HG03045 (cell line): Measurements from ENCODE around the gene FMN1.

ENCODE experiments used
- ATAC-seq: cut with Tn5 transposase; IDR thresholded peaks from one replicate; pipeline ENCODE4 v1.9.1; 2021; ENCODE audit warnings: mild to moderate bottlenecking, moderate library complexity; ENCODE audit not compliant: unreplicated experiment

Gene FMN1

DNA sequence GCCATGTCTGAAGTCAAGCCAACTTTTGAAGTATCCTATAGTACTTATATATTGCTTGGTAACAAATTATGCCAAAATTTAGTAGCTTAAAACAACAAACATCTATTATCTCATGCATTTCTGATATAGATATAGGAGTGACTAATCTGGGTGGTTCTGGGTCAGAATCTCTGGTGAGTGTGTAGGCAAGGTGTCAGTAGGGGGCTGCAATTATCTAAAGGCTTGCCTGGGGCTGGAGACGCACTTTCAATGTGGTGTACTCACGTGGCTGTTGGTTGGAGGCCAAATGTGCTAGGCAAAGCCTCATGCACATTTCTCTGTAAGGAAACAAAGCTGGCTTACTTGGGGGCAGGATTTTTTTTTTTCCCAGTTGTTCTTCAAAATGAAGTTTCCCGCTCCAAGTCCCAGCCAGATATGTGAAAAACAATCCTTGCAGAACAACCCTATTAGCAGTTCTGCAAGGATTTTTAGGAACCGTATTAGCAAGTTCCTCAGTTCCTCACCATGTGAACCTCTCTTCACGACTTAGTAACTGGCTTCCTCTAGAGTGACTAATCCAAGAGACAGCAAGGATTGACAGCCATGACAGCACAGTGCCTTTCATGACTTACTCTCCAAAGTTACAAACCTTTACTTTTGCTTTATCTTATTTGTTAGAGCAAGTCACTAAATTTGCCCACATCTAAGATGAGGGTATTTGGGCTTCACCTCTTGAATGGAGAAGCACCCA is 450.9 kb downstream of the FMN1 start:
- no peak for ATAC-seq

GRCh38 chr15:32739522-32740063 is 454.9 kb downstream of the FMN1 start:
- ATAC-seq, result no peak

- ATAC-seq, result no peak
Observed at GRCh38 chr15:32738666-32739065, 455.8 kb downstream of the FMN1 start.

- ATAC-seq, result no peak
Observed at GRCh38 chr15:32737304-32737703, 457.2 kb downstream of the FMN1 start.

GRCh38 chr15:32736701-32737061 is 457.8 kb downstream of the FMN1 start:
- no peak for ATAC-seq

- ATAC-seq, result no peak
Observed at GRCh38 chr15:32735989-32736700, 458.4 kb downstream of the FMN1 start.

DNA sequence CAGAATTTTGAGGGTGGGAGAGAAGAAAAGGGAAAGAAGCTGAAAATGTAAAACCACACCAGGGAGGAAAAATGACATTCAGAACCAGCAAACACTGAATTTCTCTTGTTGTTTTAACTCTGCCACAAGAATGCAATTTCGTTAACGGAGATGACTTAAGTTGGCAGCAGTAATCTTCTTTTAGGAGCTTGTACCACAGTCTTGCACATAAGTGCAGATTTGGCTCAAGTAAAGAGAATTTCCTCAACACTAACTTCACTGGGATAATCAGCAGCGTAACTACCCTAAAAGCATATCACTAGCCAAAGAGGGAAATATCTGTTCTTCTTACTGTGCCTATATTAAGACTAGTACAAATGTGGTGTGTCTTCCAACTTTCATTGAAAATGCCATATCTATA is 461.2 kb downstream of the FMN1 start:
- no peak for ATAC-seq

DNA sequence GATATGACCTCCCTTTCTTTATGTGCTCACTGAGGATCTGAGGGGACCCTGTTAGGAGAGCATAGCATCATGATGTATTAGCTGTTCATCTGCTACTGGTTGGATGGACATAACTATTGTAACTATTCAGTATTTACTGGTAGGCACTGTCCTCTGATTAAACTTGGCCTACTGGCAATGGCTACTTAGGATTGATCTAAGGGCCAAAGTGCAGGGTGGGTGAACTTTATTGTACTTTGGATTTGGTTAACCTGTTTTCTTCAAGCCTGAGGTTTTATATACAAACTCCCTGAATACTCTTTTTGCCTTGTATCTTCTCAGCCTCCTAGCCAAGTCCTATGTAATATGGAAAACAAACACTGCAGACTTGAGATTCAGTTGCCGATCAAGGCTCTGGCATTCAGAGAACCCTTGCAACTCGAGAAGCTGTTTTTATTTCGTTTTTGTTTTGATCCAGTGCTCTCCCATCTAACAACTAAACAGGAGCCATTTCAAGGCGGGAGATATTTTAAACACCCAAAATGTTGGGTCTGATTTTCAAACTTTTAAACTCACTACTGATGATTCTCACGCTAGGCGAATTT is 461.8 kb downstream of the FMN1 start:
- no peak for ATAC-seq

- no peak for ATAC-seq
Observed at GRCh38 chr15:32730677-32731654, 463.5 kb downstream of the FMN1 start.

DNA sequence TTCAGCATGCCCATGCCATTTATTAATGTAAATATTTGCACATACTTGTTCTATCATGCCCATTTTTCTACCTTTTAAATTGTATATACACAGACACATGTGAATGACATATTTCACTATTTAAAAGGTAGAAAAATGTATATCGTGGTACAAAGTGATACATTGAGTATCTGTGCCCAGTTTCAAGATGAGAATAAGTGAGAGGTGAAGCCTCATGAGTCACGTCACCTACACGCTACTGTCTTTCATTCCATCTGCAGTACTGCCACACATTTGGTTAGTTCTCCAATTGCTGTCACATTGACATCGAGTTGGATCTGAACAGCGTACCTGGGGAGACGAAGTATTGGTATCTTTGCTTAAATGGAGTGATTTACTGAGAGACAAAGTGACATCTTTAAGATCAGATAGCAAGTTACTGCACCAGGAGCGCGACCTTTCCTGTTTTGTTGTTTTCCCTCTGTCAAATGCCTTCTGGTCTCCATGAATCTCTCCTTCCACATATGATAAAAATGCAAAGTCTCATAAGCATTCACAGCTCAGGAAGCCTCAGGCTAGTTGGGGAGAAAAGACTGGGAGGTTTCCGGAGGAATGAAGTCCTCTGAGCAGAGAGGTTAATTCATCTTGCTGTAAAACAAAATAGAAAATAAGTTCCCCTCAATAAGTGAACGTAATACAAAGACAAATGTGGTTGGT is 464.7 kb downstream of the FMN1 start:
- ATAC-seq, result no peak

DNA sequence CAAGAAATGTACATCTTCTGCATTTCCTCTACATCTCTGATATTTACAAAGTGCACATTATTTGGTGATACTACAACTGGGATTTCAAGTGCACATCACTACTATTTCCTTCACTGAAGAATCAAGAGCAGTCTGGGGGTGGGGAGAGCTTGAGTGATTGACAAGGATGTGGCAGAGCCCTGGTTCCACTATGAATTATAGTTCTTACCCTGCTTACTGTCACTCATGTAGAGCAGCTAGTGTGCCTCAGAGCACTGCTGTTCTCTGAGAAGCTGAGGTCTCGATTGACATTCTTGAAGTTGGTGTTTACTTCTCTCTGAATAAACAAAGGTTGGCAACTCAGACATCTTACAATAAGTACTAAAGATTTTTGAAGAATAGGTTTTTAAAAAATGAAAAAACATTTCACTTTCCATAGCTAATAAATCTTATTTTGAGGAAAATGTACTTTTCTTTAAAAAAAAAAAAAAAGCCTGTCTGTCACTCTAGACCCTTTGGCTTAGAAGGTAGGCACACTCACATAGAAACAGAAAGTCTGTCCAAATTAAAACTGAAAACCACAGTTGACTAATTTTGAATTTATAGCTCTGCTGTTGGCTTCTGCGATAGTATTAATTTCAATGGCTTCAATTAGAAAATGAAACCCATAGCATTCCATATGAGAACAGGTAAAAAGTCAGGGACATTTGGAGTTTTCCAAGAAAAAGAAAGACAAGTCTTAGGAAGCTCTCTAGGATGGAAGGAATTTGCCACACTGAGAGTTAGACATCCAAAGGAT is 471.2 kb downstream of the FMN1 start:
- peak; percentile 86 for ATAC-seq

DNA sequence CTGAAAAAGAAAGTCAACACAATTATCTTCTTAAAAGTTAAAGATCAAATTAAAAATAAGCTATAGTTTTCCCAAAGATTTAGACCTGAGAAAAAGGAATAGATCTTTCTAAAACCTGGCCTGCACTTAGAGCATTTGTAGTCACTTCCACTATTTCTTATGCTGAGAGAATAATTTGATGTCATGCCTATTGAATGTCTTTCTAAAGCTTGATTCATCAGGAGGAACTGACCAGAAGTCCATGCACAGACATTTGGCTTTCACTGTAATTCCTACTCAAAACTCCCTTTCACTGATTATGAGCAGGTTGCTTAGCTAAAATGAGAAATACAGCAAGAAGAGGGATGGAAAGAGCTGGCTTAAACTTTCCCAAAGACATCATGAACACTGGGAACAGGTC is 472.4 kb downstream of the FMN1 start:
- ATAC-seq, result no peak

GRCh38 chr15:32721596-32721995 is 472.9 kb downstream of the FMN1 start:
- ATAC-seq, result no peak

- no peak for ATAC-seq
Observed at GRCh38 chr15:32718821-32719716, 475.4 kb downstream of the FMN1 start.

- ATAC-seq, result no peak
Observed at GRCh38 chr15:32718227-32718820, 476.2 kb downstream of the FMN1 start.

DNA sequence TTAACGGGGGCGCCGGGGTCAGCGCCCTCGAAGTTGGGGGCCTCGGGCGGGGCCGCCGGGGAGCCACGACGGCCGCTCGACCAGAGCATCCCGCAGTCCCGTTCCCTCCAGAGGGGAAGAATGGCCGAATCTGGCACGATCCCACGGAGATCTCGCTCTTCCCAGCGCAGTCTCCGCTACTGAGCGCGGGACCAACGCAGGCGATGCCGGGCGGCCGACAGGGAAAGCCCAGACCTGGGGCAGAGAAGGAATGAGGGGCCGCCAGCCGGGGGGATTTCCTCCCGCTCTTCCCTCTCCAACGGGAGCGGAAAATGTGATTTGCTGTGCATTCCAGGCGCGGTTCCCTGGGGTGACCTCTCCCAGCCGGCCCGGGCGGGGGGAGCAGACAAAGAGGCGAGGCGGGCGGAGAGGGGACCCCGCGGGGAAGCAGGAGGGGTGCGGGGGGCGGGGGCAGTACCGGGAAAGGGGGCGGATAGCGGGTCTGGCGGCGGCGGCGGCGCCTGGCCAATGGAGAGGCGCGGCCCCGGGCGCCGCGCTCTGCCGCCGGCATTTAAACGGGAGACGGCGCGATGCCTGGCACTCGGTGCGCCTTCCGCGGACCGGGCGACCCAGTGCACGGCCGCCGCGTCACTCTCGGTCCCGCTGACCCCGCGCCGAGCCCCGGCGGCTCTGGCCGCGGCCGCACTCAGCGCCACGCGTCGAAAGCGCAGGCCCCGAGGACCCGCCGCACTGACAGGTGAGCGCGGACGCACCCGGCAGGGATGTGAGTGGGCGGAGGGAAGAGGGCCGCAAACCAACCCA is 476.9 kb downstream of the FMN1 start, which contains the start of gene GREM1:
Gene GREM1 (plus strand): TSS at position 579 of the 801 bp plus-strand sequence. CDS start 12,687 bp downstream, outside the sequence.
- ATAC-seq, result no peak

- ATAC-seq, result no peak
Observed at GRCh38 chr15:32716915-32717425, 477.5 kb downstream of the FMN1 start.
